D721Med (cell line): Measurements from ENCODE around the gene MCM6.
A peak's percentile ranks its signal among the peaks of the same experiment; 100 is the strongest.
"Not testable (repeated sequence)": the region's sequence is repeated elsewhere in the genome, so short reads cannot be mapped to it uniquely, and the experiment has no call there.

Experiments used
- DNase-seq: peaks from one replicate; pipeline ENCODE4 v3.0.0; 2011; ENCODE audit warnings: low spot score; ENCODE audit not compliant: insufficient read length
- FAIRE-seq: peaks from 2 replicates; lab custom pipeline; 2011; peaks lifted over from hg19 to GRCh38; lab: Jason Lieb, UNC
- CTCF ChIP-seq: IDR thresholded peaks from 2 replicates; pipeline ENCODE4 v1.5.1; 2012; ENCODE audit warnings: mild to moderate bottlenecking, control low read depth; ENCODE audit not compliant: insufficient read depth; ENCODE audit errors: missing control alignments

The MCM6 gene

GRCh38 chr2:135798275-135798705 lies 78.0 kb downstream of the MCM6 start:
- FAIRE-seq (no peak), DNase-seq (no peak)
- no peak for TF ChIP-seq CTCF

GRCh38 chr2:135797497-135798274 lies 78.6 kb downstream of the MCM6 start:
- no peak for FAIRE-seq
- DNase-seq: peak; percentile 75
- peak; percentile 98 for TF ChIP-seq CTCF

GRCh38 chr2:135796606-135797005 lies 79.6 kb downstream of the MCM6 start:
- no peak for FAIRE-seq
- no peak for DNase-seq
- no peak for TF ChIP-seq CTCF

- not testable (repeated sequence) for FAIRE-seq
These were observed 80.6 kb downstream of the MCM6 start for GRCh38 chr2:135795641-135796040.

GRCh38 chr2:135792401-135793150 lies 83.7 kb downstream of the MCM6 start:
- DNase-seq (no peak), FAIRE-seq (no peak)
- no peak for TF ChIP-seq CTCF

More at GRCh38 chr2:135795641-135796040, 80.6 kb downstream of the MCM6 start:
- not testable (repeated sequence) for DNase-seq

- no peak for FAIRE-seq
- no peak for DNase-seq
- no peak for TF ChIP-seq CTCF
These were observed 84.6 kb downstream of the MCM6 start for GRCh38 chr2:135791418-135792190.

- TF ChIP-seq CTCF: no peak
- DNase-seq (no peak), FAIRE-seq (no peak)
These were observed 85.8 kb downstream of the MCM6 start for GRCh38 chr2:135790423-135790822.
